Cerebellar nuclear complex (tissue), 1 donor: ENCODE data around the gene C5.

ENCODE experiments used
- DNase-seq, 2 experiments: peaks; one replicate each; lab custom pipeline; 2025; lab: John Stamatoyannopoulos, UW

The C5 gene

GRCh38 chr9:120941046-120941770 lies 108.9 kb downstream of the C5 start:
- no peak for DNase-seq

GRCh38 chr9:120940573-120940972 lies 109.5 kb downstream of the C5 start:
- DNase-seq: no peak

GRCh38 chr9:120938851-120939250 lies 111.2 kb downstream of the C5 start:
- no peak for DNase-seq

- DNase-seq: no peak
These were observed 112.5 kb downstream of the C5 start for GRCh38 chr9:120937596-120937995.

GRCh38 chr9:120937127-120937526 lies 112.9 kb downstream of the C5 start:
- no peak for DNase-seq

GRCh38 chr9:120936764-120937122 lies 113.3 kb downstream of the C5 start:
- no peak for DNase-seq

- peak; percentile 63 to 68 for DNase-seq
These were observed 113.9 kb downstream of the C5 start for GRCh38 chr9:120936011-120936763.

- peak in 1 of 2 experiments; percentile 21 for DNase-seq
These were observed 114.7 kb downstream of the C5 start for GRCh38 chr9:120935383-120935857.

- no peak for DNase-seq
These were observed 115.8 kb downstream of the C5 start for GRCh38 chr9:120934281-120934680.

GRCh38 chr9:120933310-120934055 lies 116.6 kb downstream of the C5 start:
- DNase-seq: no peak

GRCh38 chr9:120932086-120932823 lies 117.8 kb downstream of the C5 start:
- DNase-seq: no peak

- no peak for DNase-seq
These were observed 118.6 kb downstream of the C5 start for GRCh38 chr9:120931231-120932085.

- DNase-seq: no peak
These were observed 120.8 kb downstream of the C5 start for GRCh38 chr9:120929229-120929791.

- DNase-seq: no peak
These were observed 121.4 kb downstream of the C5 start for GRCh38 chr9:120928483-120929228.

- DNase-seq: no peak
These were observed 122.0 kb downstream of the C5 start for GRCh38 chr9:120928015-120928482.

- no peak for DNase-seq
These were observed 122.6 kb downstream of the C5 start for GRCh38 chr9:120927269-120928014.

- no peak for DNase-seq
These were observed 123.6 kb downstream of the C5 start, which contains the start of gene TRAF1 for GRCh38 chr9:120926397-120926928. Gene TRAF1, minus strand, starts transcription at chr9:120926796. Its CDS starts 721 bp downstream, at chr9:120926075.

- DNase-seq: no peak
These were observed 124.3 kb downstream of the C5 start for GRCh38 chr9:120925535-120926396.
